A673 (cell line): ENCODE data around the gene MXRA7. TPM values are rescaled to one million over a fixed set of nuclear protein-coding genes. Genes with fewer than 3 reads are reported as not detected.

ENCODE experiments used
- BruUV-seq: library from RNA; stranded (reverse); fragments of 400-500 nt; replicated peaks from 2 replicates; lab custom pipeline; 2021; lab: Mats Ljungman, UMichigan
- CTCF ChIA-PET: fragments of 300-600 bp; sonication (Branson Sonifier 250); formaldehyde crosslinking; loops from one replicate; lab custom pipeline; 2022; ENCODE audit warnings: antibody characterized with exemption; lab: Charles Lee
- POLR2A ChIA-PET: fragments of 300-600 bp; sonication (Branson Sonifier 250); formaldehyde crosslinking; loops from one replicate; lab custom pipeline; 2022; ENCODE audit warnings: antibody characterized with exemption; ENCODE audit not compliant: low non-redundant PET; lab: Charles Lee
- DNase-seq: peaks from one replicate; pipeline ENCODE4 v3.0.0-alpha.2; 2015; ENCODE audit warnings: low spot score
- H3K27ac ChIP-seq: fragments of 200-600 bp; sonication (generic); 2 replicates; pipeline ENCODE4 v1.5.1; 2016; ENCODE audit warnings: mixed run types, low read depth, mild to moderate bottlenecking, mixed read lengths, antibody characterized with exemption, low read length; ENCODE audit not compliant: poor library complexity, severe bottlenecking
- H3K27me3 ChIP-seq: fragments of 200-600 bp; sonication (generic); replicated peaks from 2 replicates; pipeline ENCODE4 v1.6.1; 2017; ENCODE audit warnings: mixed run types, low read depth, mild to moderate bottlenecking, mixed read lengths, antibody characterized with exemption, low read length; ENCODE audit not compliant: insufficient read depth, poor library complexity
- H3K36me3 ChIP-seq: fragments of 200-600 bp; sonication (generic); 2 replicates; pipeline ENCODE4 v1.6.1; 2016; ENCODE audit warnings: mixed run types, mild to moderate bottlenecking, mixed read lengths, antibody characterized with exemption, low read length; ENCODE audit not compliant: insufficient read depth, poor library complexity, severe bottlenecking
- H3K4me1 ChIP-seq: fragments of 200-600 bp; sonication (generic); 2 replicates; pipeline ENCODE4 v1.6.1; 2017; ENCODE audit warnings: mixed run types, mild to moderate bottlenecking, mixed read lengths, antibody characterized with exemption, low read length; ENCODE audit not compliant: insufficient read depth, poor library complexity, severe bottlenecking
- H3K4me3 ChIP-seq: fragments of 200-600 bp; sonication (generic); 2 replicates; pipeline ENCODE4 v1.5.1; 2016; ENCODE audit warnings: low read depth, mixed run types, mild to moderate bottlenecking, mixed read lengths, low read length; ENCODE audit not compliant: poor library complexity, severe bottlenecking
- H3K9me3 ChIP-seq: fragments of 200-600 bp; sonication (generic); 2 replicates; pipeline ENCODE4 v1.6.1; 2016; ENCODE audit warnings: mixed run types, low read depth, mild to moderate bottlenecking, mixed read lengths, antibody characterized with exemption, low read length; ENCODE audit not compliant: poor library complexity, severe bottlenecking
- CTCF ChIP-seq: fragments of 300-800, 200-600 bp; sonication (generic); conservative IDR thresholded peaks from 2 replicates; pipeline ENCODE4 v1.5.1; 2017; ENCODE audit warnings: low read depth, mild to moderate bottlenecking, antibody characterized with exemption, low read length, moderate library complexity, mixed read lengths
- EZH2 ChIP-seq: fragments of 200-600 bp; sonication (generic); IDR thresholded peaks from 2 replicates; pipeline ENCODE4 v1.6.1; 2017; ENCODE audit warnings: borderline replicate concordance, low read depth, mild to moderate bottlenecking, mixed read lengths, antibody characterized with exemption, low read length; ENCODE audit not compliant: poor library complexity, severe bottlenecking
- intact Hi-C: fragments of 100-400 bp; cut with micrococcal nuclease; formaldehyde crosslinking; loops from one replicate; pipeline ENCODE4 v1.10.0; 2022; ENCODE audit not compliant: unreplicated experiment
- total RNA-seq: library from RNA; stranded (reverse); gene quantifications from 2 replicates; pipeline ENCODE4 v1.2.3, GENCODE V29; 2021

Gene MXRA7
- total RNA-seq, 1 experiment from 2014 or later = 61.5 TPM

DNA sequence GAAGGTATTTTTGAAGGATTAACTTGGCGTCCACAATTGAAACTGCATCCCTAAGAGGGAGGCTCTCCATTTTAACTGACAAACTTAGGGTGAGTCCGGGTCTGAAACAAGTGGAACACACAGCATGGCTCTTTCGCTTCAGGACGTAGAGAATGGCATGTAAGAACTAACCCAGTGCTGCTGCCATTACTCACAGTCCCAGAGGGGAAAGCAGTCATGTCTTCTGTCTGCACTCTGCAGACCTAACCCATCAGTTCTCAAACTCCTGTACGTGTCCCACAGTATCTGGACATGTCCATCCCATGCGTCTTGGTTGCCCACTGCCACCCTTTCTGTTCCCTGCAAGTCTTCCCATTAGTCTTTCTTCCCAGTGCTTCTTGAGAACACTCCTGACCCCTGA, 67.8 kb downstream of the MXRA7 start:
- intact Hi-C loops = no loop called here
- DNase-seq = no peak
- H3K9me3 ChIP-seq = no peaks in the 10 kb centered on the region
- no TSS peak for BruUV-seq
- no peaks in the 10 kb centered on the region for H3K36me3 ChIP-seq
- H3K4me3 ChIP-seq = no peak overlapping the region
- no peak overlapping the region for H3K27ac ChIP-seq
- ChIA-PET POLR2A (interaction anchor here (0.7 kb wide), 1 partner anchor 82 kb away, joined by 4 read pairs; no protein-coding TSS in a partner anchor), CTCF (no interaction called here)
- no peak for TF ChIP-seq EZH2
- no peak for TF ChIP-seq CTCF
- no peaks in the 10 kb centered on the region for H3K4me1 ChIP-seq
- no peaks in the 10 kb centered on the region for H3K27me3 ChIP-seq

DNA sequence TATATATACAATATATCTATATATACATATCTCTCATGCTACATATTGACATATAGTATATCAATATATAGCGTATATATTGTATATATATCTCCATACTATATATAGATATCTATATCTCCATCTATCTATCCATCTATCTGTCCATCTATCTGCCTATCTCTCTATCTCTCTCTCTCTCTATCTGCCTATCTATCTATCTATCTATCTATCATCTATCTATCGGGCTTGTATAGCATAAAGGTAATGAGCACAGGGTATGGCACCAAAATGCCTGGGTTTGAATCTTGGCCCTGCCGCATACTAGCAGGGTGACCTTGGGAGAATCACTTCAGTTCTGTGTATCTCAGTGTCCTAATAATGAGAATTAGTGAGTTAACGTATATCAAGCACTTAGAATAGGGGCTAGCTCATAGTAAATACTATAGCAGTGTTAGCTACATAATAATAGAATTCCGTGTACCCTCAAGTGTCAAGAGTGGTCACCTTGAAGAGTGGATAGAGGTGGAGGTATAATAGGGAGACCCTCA, 68.7 kb downstream of the MXRA7 start:
- no peak for DNase-seq
- intact Hi-C loops = no loop called here
- H3K27ac ChIP-seq = no peak overlapping the region
- TF ChIP-seq CTCF = no peak
- no peak for TF ChIP-seq EZH2
- H3K27me3 ChIP-seq = no peaks in the 10 kb centered on the region
- CTCF ChIA-PET = no interaction called here
- POLR2A ChIA-PET = no interaction called here
- no peaks in the 10 kb centered on the region for H3K9me3 ChIP-seq
- H3K4me3 ChIP-seq = no peak overlapping the region
- no peaks in the 10 kb centered on the region for H3K4me1 ChIP-seq
- no TSS peak for BruUV-seq
- no peaks in the 10 kb centered on the region for H3K36me3 ChIP-seq

GRCh38 chr17:76641501-76641900, 69.3 kb downstream of the MXRA7 start:
- intact Hi-C loops = no loop called here
- POLR2A ChIA-PET = no interaction called here

More at GRCh38 chr17:76641501-76641900, 69.3 kb downstream of the MXRA7 start:
- H3K27ac ChIP-seq = no peak overlapping the region
- H3K4me1 ChIP-seq = no peaks in the 10 kb centered on the region
- no peak for DNase-seq
- no peaks in the 10 kb centered on the region for H3K9me3 ChIP-seq
- no peaks in the 10 kb centered on the region for H3K36me3 ChIP-seq
- no TSS peak for BruUV-seq
- no peak overlapping the region for H3K4me3 ChIP-seq
- no peak for TF ChIP-seq EZH2
- TF ChIP-seq CTCF = no peak
- no peaks in the 10 kb centered on the region for H3K27me3 ChIP-seq
- CTCF ChIA-PET = no interaction called here
